HG02678 (cell line): ENCODE results near the gene TMOD3.
"Not testable (repeated sequence)": the region's sequence is repeated elsewhere in the genome, so short reads cannot be mapped to it uniquely, and the experiment has no call there.

Experiments used
- ATAC-seq: cut with Tn5 transposase; IDR thresholded peaks from one replicate; pipeline ENCODE4 v1.9.1; 2021; ENCODE audit warnings: mild to moderate bottlenecking, moderate library complexity; ENCODE audit not compliant: unreplicated experiment

The TMOD3 gene

GRCh38 chr15:51863131-51863530, 33.7 kb downstream of the TMOD3 start:
- no peak for ATAC-seq

- ATAC-seq: no peak
Observed at GRCh38 chr15:51864408-51865056, 35.1 kb downstream of the TMOD3 start.

GRCh38 chr15:51865317-51865716, 35.9 kb downstream of the TMOD3 start:
- no peak for ATAC-seq

GRCh38 chr15:51866161-51866560, 36.7 kb downstream of the TMOD3 start:
- no peak for ATAC-seq

GRCh38 chr15:51866751-51867150, 37.3 kb downstream of the TMOD3 start:
- no peak for ATAC-seq

- ATAC-seq: no peak
Observed at GRCh38 chr15:51869060-51869421, 39.6 kb downstream of the TMOD3 start.

GRCh38 chr15:51870774-51871173, 41.3 kb downstream of the TMOD3 start:
- no peak for ATAC-seq

- no peak for ATAC-seq
Observed at GRCh38 chr15:51874751-51875644, 45.5 kb downstream of the TMOD3 start.

GRCh38 chr15:51876169-51876568, 46.7 kb downstream of the TMOD3 start:
- ATAC-seq: no peak

GRCh38 chr15:51878446-51879386, 49.3 kb downstream of the TMOD3 start:
- no peak for ATAC-seq

GRCh38 chr15:51879555-51879954, 50.1 kb downstream of the TMOD3 start:
- ATAC-seq: no peak

GRCh38 chr15:51883271-51883837, 53.9 kb downstream of the TMOD3 start:
- no peak for ATAC-seq

GRCh38 chr15:51884041-51884440, 54.6 kb downstream of the TMOD3 start:
- ATAC-seq: no peak

- no peak for ATAC-seq
Observed at GRCh38 chr15:51884517-51885236, 55.2 kb downstream of the TMOD3 start.

GRCh38 chr15:51885758-51886157, 56.3 kb downstream of the TMOD3 start:
- not testable (repeated sequence) for ATAC-seq

GRCh38 chr15:51887887-51888592, 58.6 kb downstream of the TMOD3 start:
- ATAC-seq: no peak

GRCh38 chr15:51888593-51889195, 59.2 kb downstream of the TMOD3 start:
- ATAC-seq: no peak

- ATAC-seq: no peak
Observed at GRCh38 chr15:51889486-51889885, 60.0 kb downstream of the TMOD3 start.

- no peak for ATAC-seq
Observed at GRCh38 chr15:51904421-51904820, 75.0 kb downstream of the TMOD3 start.
